Measurements from ENCODE around the gene HRH1. TPM values are rescaled to one million over a fixed set of nuclear protein-coding genes. Genes with fewer than 3 reads are reported as not detected.
A peak's percentile ranks its signal among the peaks of the same experiment; 100 is the strongest.
"Not testable (repeated sequence)": the region's sequence is repeated elsewhere in the genome, so short reads cannot be mapped to it uniquely, and the experiment has no call there.

Gene HRH1
- total RNA-seq, 1 donor from 2014 or later, result 2.7 TPM

GRCh38 chr3:11236588-11237461, 82.5 kb downstream of the HRH1 start:
- DNase-seq (ENCODE audit: low read depth), result peak; percentile 12

- DNase-seq (ENCODE audit: low read depth), result peak; percentile 54
Measured at GRCh38 chr3:11238060-11238459, 83.8 kb downstream of the HRH1 start.

GRCh38 chr3:11238880-11239279, 84.6 kb downstream of the HRH1 start:
- DNase-seq (ENCODE audit: low read depth), result peak; percentile 40

- no peak for DNase-seq (ENCODE audit: low read depth)
Measured at GRCh38 chr3:11239796-11240195, 85.5 kb downstream of the HRH1 start.

GRCh38 chr3:11240496-11240895, 86.2 kb downstream of the HRH1 start:
- no peak for DNase-seq (ENCODE audit: low read depth)

- no peak for DNase-seq (ENCODE audit: low read depth)
Measured at GRCh38 chr3:11244121-11244677, 89.9 kb downstream of the HRH1 start.

- DNase-seq (ENCODE audit: low read depth), result no peak
Measured at GRCh38 chr3:11245276-11245675, 91.0 kb downstream of the HRH1 start.

GRCh38 chr3:11245827-11246662, 91.8 kb downstream of the HRH1 start:
- no peak for DNase-seq (ENCODE audit: low read depth)

- DNase-seq (ENCODE audit: low read depth), result no peak
Measured at GRCh38 chr3:11246663-11246970, 92.3 kb downstream of the HRH1 start.

GRCh38 chr3:11247362-11247761, 93.1 kb downstream of the HRH1 start:
- no peak for DNase-seq (ENCODE audit: low read depth)

GRCh38 chr3:11248596-11248995, 94.3 kb downstream of the HRH1 start:
- peak; percentile 9 for DNase-seq (ENCODE audit: low read depth)

- DNase-seq (ENCODE audit: low read depth), result no peak
Measured at GRCh38 chr3:11250902-11251806, 96.9 kb downstream of the HRH1 start.

- DNase-seq (ENCODE audit: low read depth), result no peak
Measured at GRCh38 chr3:11251807-11252176, 97.5 kb downstream of the HRH1 start.

- no peak for DNase-seq (ENCODE audit: low read depth)
Measured at GRCh38 chr3:11254876-11255275, 100.6 kb downstream of the HRH1 start.

- not testable (repeated sequence) for DNase-seq (ENCODE audit: low read depth)
Measured at GRCh38 chr3:11255537-11255936, 101.2 kb downstream of the HRH1 start.

GRCh38 chr3:11258958-11259357, 104.7 kb downstream of the HRH1 start:
- no peak for DNase-seq (ENCODE audit: low read depth)

GRCh38 chr3:11260460-11260859, 106.2 kb downstream of the HRH1 start:
- no peak for DNase-seq (ENCODE audit: low read depth)

- DNase-seq (ENCODE audit: low read depth), result no peak
Measured at GRCh38 chr3:11269007-11269406, 114.7 kb downstream of the HRH1 start.

GRCh38 chr3:11271986-11272904, 118.0 kb downstream of the HRH1 start, which contains the start of gene ATG7:
ATG7 (plus strand) TSS chr3:11272397; CDS start chr3:11298696, 26,299 bp downstream.
- DNase-seq (ENCODE audit: low read depth), result peak; percentile 98
